Neural cell (in vitro differentiated cells): Measurements from ENCODE around the gene SPOCD1. TPM values are rescaled to one million over a fixed set of nuclear protein-coding genes. Genes with fewer than 3 reads are reported as not detected.

Experiments
- H2AFZ ChIP-seq: fragments of 200-600, 300-800 bp; sonication (generic), shearing (Covaris generic); 2 replicates; pipeline ENCODE4 v1.6.0; 2014; ENCODE audit warnings: low read depth, mild to moderate bottlenecking, antibody characterized with exemption, low read length, moderate library complexity
- H3F3A ChIP-seq: fragments of 200-600 bp; shearing (Covaris generic); 2 replicates; pipeline ENCODE4 v1.6.1; 2016; ENCODE audit warnings: mild to moderate bottlenecking, moderate library complexity, mixed read lengths, antibody characterized with exemption, low read length; ENCODE audit not compliant: insufficient read depth, poor library complexity, severe bottlenecking
- H3K27ac ChIP-seq: fragments of 200-600, 300-800 bp; sonication (generic), shearing (Covaris generic); 2 replicates; pipeline ENCODE4 v1.5.1; 2014; ENCODE audit warnings: mild to moderate bottlenecking, low read length, moderate library complexity
- H3K27me3 ChIP-seq: fragments of 300-800, 200-600 bp; sonication (generic), shearing (Covaris generic); 2 replicates; pipeline ENCODE4 v1.6.0; 2014; ENCODE audit warnings: mild to moderate bottlenecking, low read depth, low read length, moderate library complexity; ENCODE audit not compliant: insufficient read depth
- H3K36me3 ChIP-seq: fragments of 300-800, 200-600 bp; sonication (generic), shearing (Covaris generic); 2 replicates; pipeline ENCODE4 v1.5.1; 2014; ENCODE audit warnings: mild to moderate bottlenecking, antibody characterized with exemption, low read length, moderate library complexity; ENCODE audit not compliant: insufficient read depth
- H3K4me2 ChIP-seq: fragments of 300-800, 200-600 bp; sonication (generic), shearing (Covaris generic); 2 replicates; pipeline ENCODE4 v1.6.0; 2014; ENCODE audit warnings: mild to moderate bottlenecking, low read length
- H3K4me3 ChIP-seq: fragments of 300-800, 200-600 bp; sonication (generic), shearing (Covaris generic); 2 replicates; pipeline ENCODE4 v1.5.1; 2014; ENCODE audit warnings: mild to moderate bottlenecking, low read length, moderate library complexity
- H3K79me2 ChIP-seq: fragments of 200-600 bp; shearing (Covaris generic); replicated peaks from 2 replicates; pipeline ENCODE4 v1.6.0; 2014; ENCODE audit warnings: mild to moderate bottlenecking, low read length, moderate library complexity; ENCODE audit not compliant: insufficient read depth
- H3K9ac ChIP-seq: fragments of 300-800, 200-600 bp; sonication (generic), shearing (Covaris generic); 2 replicates; pipeline ENCODE4 v1.6.1; 2016; ENCODE audit warnings: mild to moderate bottlenecking, low read length, mixed read lengths
- H3K9me2 ChIP-seq: fragments of 200-600 bp; shearing (Covaris generic); 2 replicates; pipeline ENCODE4 v1.6.1; 2016; ENCODE audit warnings: mild to moderate bottlenecking, low read length, mixed read lengths; ENCODE audit not compliant: insufficient read depth
- H3K9me3 ChIP-seq: fragments of 200-600, 300-800 bp; sonication (generic), shearing (Covaris generic); 2 replicates; pipeline ENCODE4 v1.6.1; 2016; ENCODE audit warnings: mild to moderate bottlenecking, mixed run types, low read length, moderate library complexity, mixed read lengths
- H4K20me1 ChIP-seq: fragments of 200-600 bp; shearing (Covaris generic); 2 replicates; pipeline ENCODE4 v1.6.1; 2016; ENCODE audit warnings: mild to moderate bottlenecking, mixed run types; ENCODE audit not compliant: insufficient read depth
- EP300 ChIP-seq: fragments of 450-650 bp; conservative IDR thresholded peaks from 2 replicates; pipeline ENCODE4 v1.6.1; 2014; ENCODE audit warnings: antibody characterized with exemption, mild to moderate bottlenecking, moderate library complexity; ENCODE audit not compliant: poor library complexity, severe bottlenecking
- EZH2 ChIP-seq: fragments of 200-600, 300-800 bp; shearing (Covaris generic), sonication (generic); IDR thresholded peaks from 2 replicates; pipeline ENCODE4 v1.6.1; 2014; ENCODE audit warnings: antibody characterized with exemption, low read length, borderline replicate concordance, mild to moderate bottlenecking; ENCODE audit not compliant: insufficient read depth, poor library complexity, severe bottlenecking
- MXI1 ChIP-seq: fragments of 450-650 bp; conservative IDR thresholded peaks from 2 replicates; pipeline ENCODE4 v1.6.1; 2014; ENCODE audit warnings: antibody characterized with exemption, mild to moderate bottlenecking; ENCODE audit not compliant: poor library complexity, severe bottlenecking
- POLR2AphosphoS5 ChIP-seq: IDR thresholded peaks from 2 replicates; pipeline ENCODE4 v1.6.1; 2012
- RAD21 ChIP-seq: fragments of 450-650 bp; conservative IDR thresholded peaks from 2 replicates; pipeline ENCODE4 v1.6.1; 2014; ENCODE audit warnings: antibody characterized with exemption, mild to moderate bottlenecking, moderate library complexity
- SMC3 ChIP-seq: fragments of 450-650 bp; conservative IDR thresholded peaks from 2 replicates; pipeline ENCODE4 v1.6.1; 2014; ENCODE audit warnings: antibody characterized with exemption, mild to moderate bottlenecking, moderate library complexity; ENCODE audit not compliant: poor library complexity
- TAF1 ChIP-seq: IDR thresholded peaks from 2 replicates; pipeline ENCODE4 v1.6.1; 2012; ENCODE audit warnings: low read depth
- polyA plus RNA-seq: library from polyadenylated mRNA; depleted of rRNA; stranded (reverse); fragments of >200 nt; gene quantifications from 2 replicates; pipeline ENCODE4 v1.2.3, GENCODE V29; 2014
- TF ChIP-seq, protein P1 (sequence below): fragments of 450-650 bp; IDR thresholded peaks from 2 replicates; pipeline ENCODE4 v1.5.1; 2014; ENCODE audit warnings: antibody characterized with exemption, mild to moderate bottlenecking, moderate library complexity; ENCODE audit not compliant: poor library complexity, severe bottlenecking
- TF ChIP-seq, protein P2 (sequence below): IDR thresholded peaks from 2 replicates; pipeline ENCODE4 v1.6.1; 2012; ENCODE audit warnings: borderline replicate concordance

SPOCD1 gene
- polyA plus RNA-seq, 1 donor from 2014 or later: not detected

GRCh38 chr1:31786366-31787060 lies 29.3 kb downstream of the SPOCD1 start:
- no peaks in the 10 kb centered on the region for H3K27me3 ChIP-seq
- no peaks in the 10 kb centered on the region for H4K20me1 ChIP-seq
- no peaks in the 10 kb centered on the region for H3K36me3 ChIP-seq
- H3K9me3 ChIP-seq: no peaks in the 10 kb centered on the region
- H3F3A ChIP-seq: no peaks in the 10 kb centered on the region
- TF ChIP-seq POLR2AphosphoS5: no peak
- TF ChIP-seq EZH2: no peak
- TF ChIP-seq, protein P1, sequence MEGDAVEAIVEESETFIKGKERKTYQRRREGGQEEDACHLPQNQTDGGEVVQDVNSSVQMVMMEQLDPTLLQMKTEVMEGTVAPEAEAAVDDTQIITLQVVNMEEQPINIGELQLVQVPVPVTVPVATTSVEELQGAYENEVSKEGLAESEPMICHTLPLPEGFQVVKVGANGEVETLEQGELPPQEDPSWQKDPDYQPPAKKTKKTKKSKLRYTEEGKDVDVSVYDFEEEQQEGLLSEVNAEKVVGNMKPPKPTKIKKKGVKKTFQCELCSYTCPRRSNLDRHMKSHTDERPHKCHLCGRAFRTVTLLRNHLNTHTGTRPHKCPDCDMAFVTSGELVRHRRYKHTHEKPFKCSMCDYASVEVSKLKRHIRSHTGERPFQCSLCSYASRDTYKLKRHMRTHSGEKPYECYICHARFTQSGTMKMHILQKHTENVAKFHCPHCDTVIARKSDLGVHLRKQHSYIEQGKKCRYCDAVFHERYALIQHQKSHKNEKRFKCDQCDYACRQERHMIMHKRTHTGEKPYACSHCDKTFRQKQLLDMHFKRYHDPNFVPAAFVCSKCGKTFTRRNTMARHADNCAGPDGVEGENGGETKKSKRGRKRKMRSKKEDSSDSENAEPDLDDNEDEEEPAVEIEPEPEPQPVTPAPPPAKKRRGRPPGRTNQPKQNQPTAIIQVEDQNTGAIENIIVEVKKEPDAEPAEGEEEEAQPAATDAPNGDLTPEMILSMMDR: no peak
- TF ChIP-seq EP300: no peak
- TF ChIP-seq MXI1: no peak
- no peak for TF ChIP-seq SMC3
- no peak for TF ChIP-seq RAD21
- TF ChIP-seq, protein P2, sequence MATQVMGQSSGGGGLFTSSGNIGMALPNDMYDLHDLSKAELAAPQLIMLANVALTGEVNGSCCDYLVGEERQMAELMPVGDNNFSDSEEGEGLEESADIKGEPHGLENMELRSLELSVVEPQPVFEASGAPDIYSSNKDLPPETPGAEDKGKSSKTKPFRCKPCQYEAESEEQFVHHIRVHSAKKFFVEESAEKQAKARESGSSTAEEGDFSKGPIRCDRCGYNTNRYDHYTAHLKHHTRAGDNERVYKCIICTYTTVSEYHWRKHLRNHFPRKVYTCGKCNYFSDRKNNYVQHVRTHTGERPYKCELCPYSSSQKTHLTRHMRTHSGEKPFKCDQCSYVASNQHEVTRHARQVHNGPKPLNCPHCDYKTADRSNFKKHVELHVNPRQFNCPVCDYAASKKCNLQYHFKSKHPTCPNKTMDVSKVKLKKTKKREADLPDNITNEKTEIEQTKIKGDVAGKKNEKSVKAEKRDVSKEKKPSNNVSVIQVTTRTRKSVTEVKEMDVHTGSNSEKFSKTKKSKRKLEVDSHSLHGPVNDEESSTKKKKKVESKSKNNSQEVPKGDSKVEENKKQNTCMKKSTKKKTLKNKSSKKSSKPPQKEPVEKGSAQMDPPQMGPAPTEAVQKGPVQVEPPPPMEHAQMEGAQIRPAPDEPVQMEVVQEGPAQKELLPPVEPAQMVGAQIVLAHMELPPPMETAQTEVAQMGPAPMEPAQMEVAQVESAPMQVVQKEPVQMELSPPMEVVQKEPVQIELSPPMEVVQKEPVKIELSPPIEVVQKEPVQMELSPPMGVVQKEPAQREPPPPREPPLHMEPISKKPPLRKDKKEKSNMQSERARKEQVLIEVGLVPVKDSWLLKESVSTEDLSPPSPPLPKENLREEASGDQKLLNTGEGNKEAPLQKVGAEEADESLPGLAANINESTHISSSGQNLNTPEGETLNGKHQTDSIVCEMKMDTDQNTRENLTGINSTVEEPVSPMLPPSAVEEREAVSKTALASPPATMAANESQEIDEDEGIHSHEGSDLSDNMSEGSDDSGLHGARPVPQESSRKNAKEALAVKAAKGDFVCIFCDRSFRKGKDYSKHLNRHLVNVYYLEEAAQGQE: no peak
- no peak for TF ChIP-seq TAF1
- no peak overlapping the region for H2AFZ ChIP-seq
- H3K4me2 ChIP-seq: no peak overlapping the region
- no peaks in the 10 kb centered on the region for H3K79me2 ChIP-seq
- H3K4me3 ChIP-seq: no peak overlapping the region
- no peak overlapping the region for H3K27ac ChIP-seq
- H3K9ac ChIP-seq: peak overlapping the region; percentile 26
- no peaks in the 10 kb centered on the region for H3K9me2 ChIP-seq

DNA sequence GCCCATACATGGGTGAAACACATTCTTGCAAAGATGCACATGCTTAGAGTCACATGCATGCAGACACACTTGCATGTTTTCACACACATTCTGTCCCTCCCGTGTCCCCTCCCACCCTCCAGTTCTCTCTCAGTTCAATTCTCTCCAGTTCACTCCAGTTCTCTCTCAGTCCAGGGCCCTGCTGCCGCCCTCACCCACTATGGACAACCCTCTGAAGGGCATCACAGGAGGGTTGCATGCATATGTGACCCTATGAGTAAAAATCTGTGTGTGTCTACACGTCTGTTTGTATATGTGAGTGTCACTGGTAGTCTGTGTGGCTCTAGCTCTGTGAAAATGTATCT lies 29.9 kb downstream of the SPOCD1 start:
- H4K20me1 ChIP-seq: no peaks in the 10 kb centered on the region
- no peak overlapping the region for H3K4me3 ChIP-seq
- no peak overlapping the region for H3K4me2 ChIP-seq
- H3K9ac ChIP-seq: peak overlapping the region; percentile 26
- no peaks in the 10 kb centered on the region for H3K79me2 ChIP-seq
- H2AFZ ChIP-seq: no peak overlapping the region
- H3K27ac ChIP-seq: no peak overlapping the region
- no peaks in the 10 kb centered on the region for H3K36me3 ChIP-seq
- TF ChIP-seq POLR2AphosphoS5 (no peak), MXI1 (no peak), SMC3 (no peak), EP300 (no peak), EZH2 (no peak), RAD21 (no peak), TAF1 (no peak)
- TF ChIP-seq, protein P1: no peak
- TF ChIP-seq, protein P2: no peak
- no peaks in the 10 kb centered on the region for H3K27me3 ChIP-seq
- H3F3A ChIP-seq: no peaks in the 10 kb centered on the region
- no peaks in the 10 kb centered on the region for H3K9me3 ChIP-seq
- no peaks in the 10 kb centered on the region for H3K9me2 ChIP-seq
